GM12801 (cell line): ENCODE results near the gene DHRS2.

Experiments used
- TF ChIP-seq, protein P1 (sequence below): IDR thresholded peaks from one replicate; pipeline ENCODE4 v1.5.1; 2011; ENCODE audit warnings: control low read depth; ENCODE audit not compliant: insufficient read length; ENCODE audit errors: extremely low read depth

DHRS2 gene

DNA sequence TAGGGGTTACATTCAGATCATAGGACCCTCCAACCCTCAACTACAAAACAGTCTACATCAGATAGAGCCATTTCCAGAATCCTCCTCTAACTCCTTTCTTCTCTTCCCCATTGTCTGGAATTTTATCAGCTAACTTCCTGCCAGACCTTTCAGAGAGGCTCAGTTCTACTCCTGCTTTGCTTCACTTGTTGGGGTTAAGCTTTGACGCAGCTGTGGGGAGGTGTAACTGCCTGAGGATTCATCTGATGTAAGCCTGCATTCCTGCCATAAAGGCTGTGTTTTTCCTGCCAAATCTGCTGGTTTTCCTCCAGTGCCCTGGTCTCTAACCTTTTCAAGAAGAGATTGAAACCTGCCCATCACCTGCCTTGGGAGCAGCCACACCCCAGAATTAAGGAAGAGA lies 16.9 kb downstream of the DHRS2 start:
- TF ChIP-seq, protein P1, sequence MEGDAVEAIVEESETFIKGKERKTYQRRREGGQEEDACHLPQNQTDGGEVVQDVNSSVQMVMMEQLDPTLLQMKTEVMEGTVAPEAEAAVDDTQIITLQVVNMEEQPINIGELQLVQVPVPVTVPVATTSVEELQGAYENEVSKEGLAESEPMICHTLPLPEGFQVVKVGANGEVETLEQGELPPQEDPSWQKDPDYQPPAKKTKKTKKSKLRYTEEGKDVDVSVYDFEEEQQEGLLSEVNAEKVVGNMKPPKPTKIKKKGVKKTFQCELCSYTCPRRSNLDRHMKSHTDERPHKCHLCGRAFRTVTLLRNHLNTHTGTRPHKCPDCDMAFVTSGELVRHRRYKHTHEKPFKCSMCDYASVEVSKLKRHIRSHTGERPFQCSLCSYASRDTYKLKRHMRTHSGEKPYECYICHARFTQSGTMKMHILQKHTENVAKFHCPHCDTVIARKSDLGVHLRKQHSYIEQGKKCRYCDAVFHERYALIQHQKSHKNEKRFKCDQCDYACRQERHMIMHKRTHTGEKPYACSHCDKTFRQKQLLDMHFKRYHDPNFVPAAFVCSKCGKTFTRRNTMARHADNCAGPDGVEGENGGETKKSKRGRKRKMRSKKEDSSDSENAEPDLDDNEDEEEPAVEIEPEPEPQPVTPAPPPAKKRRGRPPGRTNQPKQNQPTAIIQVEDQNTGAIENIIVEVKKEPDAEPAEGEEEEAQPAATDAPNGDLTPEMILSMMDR: no peak

DNA sequence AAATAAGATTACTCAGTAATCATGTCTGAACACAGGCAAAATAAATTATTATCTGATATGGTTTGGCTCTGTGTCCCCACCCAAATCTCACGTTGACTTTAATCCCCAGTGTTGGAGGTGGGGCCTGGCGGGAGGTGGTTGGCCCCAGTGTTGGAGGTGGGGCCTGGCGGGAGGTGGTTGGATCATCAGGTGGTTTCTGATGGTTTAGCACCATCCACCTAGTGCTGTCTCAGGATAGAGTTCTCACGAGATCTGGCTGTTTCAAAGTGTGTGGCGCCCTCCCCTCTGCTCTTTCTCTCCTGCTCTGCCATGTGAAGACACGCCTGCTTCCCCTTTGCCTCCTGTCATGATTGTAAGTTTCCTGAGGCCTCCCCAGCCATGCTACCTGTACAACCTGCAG lies 18.1 kb downstream of the DHRS2 start:
- TF ChIP-seq, protein P1: no peak

DNA sequence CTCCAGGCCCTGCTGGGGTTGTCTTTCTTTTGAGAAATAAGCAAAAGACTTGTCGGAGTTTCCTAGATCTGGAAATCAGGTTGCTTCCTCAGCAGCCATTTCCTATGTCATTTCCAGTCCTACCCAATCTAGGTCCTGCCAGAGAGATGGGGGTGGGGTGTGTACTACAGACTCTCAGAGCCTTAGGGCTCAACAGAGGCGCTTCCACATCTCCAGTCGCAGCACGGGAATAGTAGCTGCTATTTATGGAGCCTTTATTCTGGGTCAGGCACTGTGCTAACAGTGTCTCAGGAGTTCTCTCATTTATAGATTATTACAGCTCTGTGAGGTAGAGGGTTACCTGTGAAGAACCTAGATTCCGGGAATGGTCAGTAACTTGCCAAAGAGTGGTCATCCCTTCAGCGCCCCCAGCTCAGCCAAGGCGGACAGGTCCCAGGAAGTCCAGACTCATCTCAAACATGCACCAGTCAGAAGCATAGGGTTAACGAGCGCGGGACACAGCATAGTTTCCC lies 21.9 kb downstream of the DHRS2 start:
- TF ChIP-seq, protein P1: no peak

DNA sequence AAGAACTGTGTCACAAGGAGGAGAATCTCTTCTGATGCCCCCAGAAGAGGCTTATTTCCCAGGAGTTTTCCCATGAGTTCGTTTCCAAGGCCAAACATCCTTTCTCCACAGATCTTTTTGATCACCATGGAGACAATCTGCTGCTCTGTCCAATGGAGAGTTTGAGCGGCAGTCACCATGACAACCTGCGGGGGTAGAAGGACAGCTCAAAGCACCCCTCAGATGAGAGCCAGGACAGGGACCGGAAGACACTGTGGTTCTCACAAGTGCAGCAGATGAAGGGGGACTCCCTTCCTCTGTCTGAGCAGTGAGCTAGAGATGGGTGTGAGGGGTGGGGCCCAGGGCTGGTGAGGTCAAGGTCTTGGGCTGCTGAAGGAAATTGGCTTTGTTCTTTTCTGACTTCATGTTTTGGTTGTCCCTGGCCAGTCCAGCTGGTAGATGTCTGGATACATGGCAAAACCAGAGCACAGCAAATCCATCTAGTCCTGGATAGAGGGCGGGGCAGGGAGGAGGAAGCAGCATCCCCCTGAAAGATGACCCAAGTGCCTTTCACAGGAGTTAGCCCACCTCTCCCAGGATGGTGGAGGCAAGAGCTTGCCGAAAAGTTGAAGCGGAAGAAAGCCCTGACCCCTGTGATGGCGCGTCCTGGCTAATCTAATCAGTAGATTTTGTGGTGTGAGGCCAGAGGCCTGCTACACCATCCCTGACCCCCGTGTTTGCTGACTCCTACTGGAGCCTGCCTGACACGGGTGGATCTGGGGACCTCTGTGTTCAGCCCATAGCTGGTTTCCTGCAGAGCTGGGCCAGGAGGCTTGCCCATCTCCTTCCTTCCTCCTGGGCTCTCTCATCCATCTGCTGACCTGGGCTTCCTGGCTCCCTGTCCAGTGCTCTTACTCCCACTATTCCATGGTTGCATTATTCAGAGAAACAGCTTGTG lies 24.4 kb downstream of the DHRS2 start:
- TF ChIP-seq, protein P1: no peak

DNA sequence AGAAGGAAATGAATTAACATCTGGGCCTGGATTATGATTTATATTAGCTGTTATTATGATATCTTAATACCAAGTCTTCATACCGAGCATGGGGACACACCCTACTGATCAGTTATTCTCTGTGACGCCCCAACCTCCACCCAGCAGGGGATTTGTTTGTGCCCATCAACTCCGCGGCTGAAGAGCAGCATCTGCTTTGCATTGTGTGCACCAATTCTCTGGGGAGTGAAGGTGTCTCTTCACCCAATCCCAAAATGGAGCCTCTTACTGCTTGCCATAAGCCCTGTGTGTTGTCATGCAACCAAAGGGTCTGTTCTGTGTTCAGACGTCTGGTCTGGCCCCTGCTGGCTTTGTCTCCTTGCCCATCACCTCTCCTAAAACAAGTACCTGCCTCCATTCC lies 25.4 kb downstream of the DHRS2 start:
- TF ChIP-seq, protein P1: no peak

DNA sequence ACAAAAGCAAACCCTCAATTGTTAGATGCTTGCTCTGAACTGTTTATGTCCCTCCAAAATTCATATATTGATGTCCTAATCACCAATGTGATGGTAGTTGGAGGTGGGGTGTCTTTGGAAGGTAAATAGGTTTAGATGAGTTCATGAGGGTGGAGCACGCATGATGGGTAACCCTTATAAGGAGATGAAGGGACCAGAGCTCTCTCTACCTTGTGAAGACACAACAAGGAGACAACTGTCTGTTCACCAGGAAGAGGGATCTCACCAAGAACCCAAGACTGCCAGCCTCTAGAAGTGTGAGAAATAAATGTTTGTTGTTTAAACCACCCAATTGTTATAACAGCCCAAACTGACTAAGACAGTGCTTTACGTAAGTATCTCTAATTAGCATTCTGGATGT lies 27.0 kb downstream of the DHRS2 start:
- TF ChIP-seq, protein P1: no peak

DNA sequence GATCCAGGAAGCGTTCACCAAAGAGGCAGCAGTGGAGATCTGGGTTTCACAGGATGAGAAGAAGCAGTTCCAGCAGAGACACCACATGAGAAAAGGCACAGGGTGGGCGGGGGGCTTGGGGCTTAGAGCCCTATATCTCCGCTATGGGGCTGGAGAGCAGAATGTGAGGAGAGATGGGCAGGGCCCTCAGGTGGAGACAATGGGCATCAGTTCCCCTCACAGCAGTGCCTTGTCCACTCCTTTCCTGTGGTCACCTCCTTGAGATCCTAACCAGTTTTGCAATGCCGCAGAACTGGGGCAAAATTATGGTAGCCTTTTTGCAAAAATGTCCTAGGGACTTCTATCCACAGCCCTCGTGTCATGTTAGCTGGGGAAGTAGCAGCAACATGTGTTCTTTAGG lies 27.5 kb downstream of the DHRS2 start:
- TF ChIP-seq, protein P1: no peak
